Adrenal gland (tissue), 12 donors: ENCODE measurements around the gene ARHGAP10. TPM values are rescaled to one million over a fixed set of nuclear protein-coding genes. Genes with fewer than 3 reads are reported as not detected.

Experiments used
- DNase-seq, 7 donors: peaks; one replicate each; pipeline ENCODE4 v3.0.0-alpha.2; 2019 to 2020
- H3K27ac ChIP-seq, 5 donors: fragments of 200-600 bp; sonication (generic) in 4 of 5; 1 replicate in 3 of 5; 2 replicates in 2 of 5; pipeline versions ENCODE4 v1.5.1 to v1.8.0; 2016 to 2020; ENCODE audit warnings: mild to moderate bottlenecking in 1 of 5
- H3K27me3 ChIP-seq: fragments of 200-600 bp; 2 replicates; pipeline ENCODE4 v1.8.0; 2021
- H3K36me3 ChIP-seq, 2 donors: fragments of 200-600 bp; replicated peaks in 1 of 2; 1 replicate in 1 of 2; 2 replicates in 1 of 2; pipeline versions ENCODE4 v1.5.1 to v1.8.0; 2018 to 2022
- H3K4me1 ChIP-seq, 2 donors: fragments of 200-600 bp; replicated peaks in 1 of 2; 1 replicate in 1 of 2; 2 replicates in 1 of 2; pipeline versions ENCODE4 v1.5.1 to v1.8.0; 2018 to 2021
- H3K4me3 ChIP-seq, 4 donors: fragments of 200-600 bp; sonication (generic) in 3 of 4; one replicate each; pipeline ENCODE4 v1.5.1; 2016 to 2018
- H3K9me3 ChIP-seq, 3 donors: fragments of 200-600 bp; sonication (generic) in 1 of 3; replicated peaks in 1 of 3; 1 replicate in 2 of 3; 2 replicates in 1 of 3; pipeline versions ENCODE4 v1.5.1 to v1.8.0; 2016 to 2021
- POLR2A ChIP-seq, 2 donors: fragments of 450-650 bp; IDR thresholded peaks; one replicate each; pipeline ENCODE4 v1.6.1; 2017; ENCODE audit warnings: antibody characterized with exemption in 2 of 2, mild to moderate bottlenecking in 2 of 2, moderate library complexity in 1 of 2
- WGBS, 4 donors: extraction: QIAGEN DNeasy Blood & Tissue Kit in 2 of 4; methylation state at CpG; one replicate each; pipeline versions ENCODE4 v1.1.5 to v1.1.7; 2013 to 2017; 5-methylcytosine and 5-hydroxymethylcytosine counted together
- intact Hi-C, 2 donors: fragments of 100-400 bp; cut with DNase I; formaldehyde crosslinking; loops; one replicate each; pipeline versions ENCODE4 v1.14.1 to v1.15.0; 2022 to 2023
- polyA plus RNA-seq, 3 donors: library from polyadenylated mRNA; stranded (reverse); fragments of 200-250 nt in 2 of 3; fragments of 350-450 nt in 1 of 3; fragmentation: Illumina TruSeq in 1 of 3; extraction: RNeasy Lipid Tissue Mini Kit (QIAGEN cat#74804) in 1 of 3; gene quantifications; one replicate each; pipeline ENCODE4 v1.2.3, GENCODE V29; 2013 to 2014
- total RNA-seq, 9 donors: library from RNA; depleted of rRNA in 4 of 9; stranded (reverse); fragments of >200 nt in 4 of 9; fragments of 120-200 nt in 1 of 9; fragmentation: NEBNext Ultra II Directional in 1 of 9; extraction: Animal tissue kit (Norgen Biotek cat#: 25700) in 1 of 9; gene quantifications; one replicate each; pipeline versions ENCODE4 v1.1.0 to v1.2.4, GENCODE V29; 2013 to 2023
- TF ChIP-seq, protein P1 (sequence below), 6 experiments: fragments of 450-650 bp in 4 of 6; fragments of 200-600 bp in 2 of 6; sonication (generic) in 1 of 6; IDR thresholded peaks; 1 replicate in 5 of 6; 2 replicates in 1 of 6; pipeline versions ENCODE4 v1.5.1 to v1.8.0; 2016 to 2021; ENCODE audit warnings: antibody characterized with exemption in 6 of 6, mild to moderate bottlenecking in 2 of 6, moderate library complexity in 1 of 6
- donor health status: healthy with polysubstance abuse.
- donor health status: Bipolar disorder and iron deficiency.
- donor health status: DM: yes; HTN: yes; CAD: no.
- donor health status: DM: no; HTN: no; CAD: no.
- donor health status: DM: no; HTN: no; CAD: no.
- donor health status: DM: yes; HTN: yes; CAD: no.

The ARHGAP10 gene
- total and polyA plus RNA-seq, 12 donors, result 7.0 to 40.8 (median 22.1) TPM

DNA sequence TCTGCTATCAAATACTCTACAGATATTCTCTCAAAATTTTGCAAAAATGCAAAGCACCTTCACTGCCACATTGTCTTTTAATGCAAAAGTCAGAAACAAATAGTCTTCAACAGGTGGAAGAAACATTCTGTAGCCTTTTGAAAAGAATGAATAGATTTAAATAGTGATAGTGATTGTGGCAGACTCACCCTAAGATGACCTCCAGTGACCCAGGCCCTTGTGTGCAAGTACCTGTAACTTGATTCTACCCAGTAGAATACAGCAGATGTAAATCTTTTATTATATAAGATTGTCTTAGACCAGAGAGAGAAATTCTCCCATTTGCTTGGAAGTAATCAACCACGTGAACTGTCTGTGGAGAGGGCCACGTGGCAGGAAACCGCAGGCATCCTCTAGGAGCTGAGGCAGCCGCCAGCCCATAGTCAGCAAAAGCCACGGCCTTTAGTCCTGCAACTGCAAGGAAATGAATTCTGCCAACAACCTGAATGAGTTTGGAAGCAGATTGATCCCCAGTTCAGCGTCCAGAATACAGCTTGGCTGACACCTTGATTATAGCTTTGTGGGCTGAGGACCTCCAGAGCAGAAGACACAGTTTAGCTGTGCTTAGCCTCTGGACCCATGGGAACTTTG lies 272.5 kb downstream of the ARHGAP10 start:
- Histone ChIP-seq H3K4me3 (no peak overlapping the region), H3K9me3 (no peaks in the 10 kb centered on the region), H3K27ac (peak overlapping the region in 1 of 5 donors; percentile 13), H3K36me3 (no peaks in the 10 kb centered on the region), H3K27me3 (no peaks in the 10 kb centered on the region), H3K4me1 (peaks cover 10 to 15% of the 10 kb centered on the region in 2 donors)
- intact Hi-C loops, result no loop called here
- 52 to 90% (median 65%) methylated on average over 6 of the region's 6 CpGs for WGBS, 4 donors
- peak in 3 of 7 donors; percentile 28 to 32 (median 29) for DNase-seq
- TF ChIP-seq, protein P1, sequence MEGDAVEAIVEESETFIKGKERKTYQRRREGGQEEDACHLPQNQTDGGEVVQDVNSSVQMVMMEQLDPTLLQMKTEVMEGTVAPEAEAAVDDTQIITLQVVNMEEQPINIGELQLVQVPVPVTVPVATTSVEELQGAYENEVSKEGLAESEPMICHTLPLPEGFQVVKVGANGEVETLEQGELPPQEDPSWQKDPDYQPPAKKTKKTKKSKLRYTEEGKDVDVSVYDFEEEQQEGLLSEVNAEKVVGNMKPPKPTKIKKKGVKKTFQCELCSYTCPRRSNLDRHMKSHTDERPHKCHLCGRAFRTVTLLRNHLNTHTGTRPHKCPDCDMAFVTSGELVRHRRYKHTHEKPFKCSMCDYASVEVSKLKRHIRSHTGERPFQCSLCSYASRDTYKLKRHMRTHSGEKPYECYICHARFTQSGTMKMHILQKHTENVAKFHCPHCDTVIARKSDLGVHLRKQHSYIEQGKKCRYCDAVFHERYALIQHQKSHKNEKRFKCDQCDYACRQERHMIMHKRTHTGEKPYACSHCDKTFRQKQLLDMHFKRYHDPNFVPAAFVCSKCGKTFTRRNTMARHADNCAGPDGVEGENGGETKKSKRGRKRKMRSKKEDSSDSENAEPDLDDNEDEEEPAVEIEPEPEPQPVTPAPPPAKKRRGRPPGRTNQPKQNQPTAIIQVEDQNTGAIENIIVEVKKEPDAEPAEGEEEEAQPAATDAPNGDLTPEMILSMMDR (IDR thresholded peaks at IDR 0.05), result no peak
- TF ChIP-seq POLR2A (IDR thresholded peaks at IDR 0.05), result no peak

- Histone ChIP-seq H3K27me3 (no peaks in the 10 kb centered on the region), H3K27ac (no peak overlapping the region), H3K36me3 (no peaks in the 10 kb centered on the region), H3K9me3 (no peaks in the 10 kb centered on the region), H3K4me1 (peaks cover 10 to 15% of the 10 kb centered on the region in 2 donors), H3K4me3 (no peak overlapping the region)
- intact Hi-C loops, result no loop called here
- DNase-seq, result no peak
- 89 to 94% (median 90%) methylated on average over 11 of the region's 11 CpGs for WGBS, 4 donors
- no peak for TF ChIP-seq POLR2A (IDR thresholded peaks at IDR 0.05)
- TF ChIP-seq, protein P1 (IDR thresholded peaks at IDR 0.05), result no peak
Measured at GRCh38 chr4:148006001-148006400, 274.1 kb downstream of the ARHGAP10 start.

GRCh38 chr4:148007314-148007760 lies 275.4 kb downstream of the ARHGAP10 start:
- no peaks in the 10 kb centered on the region for H3K27me3 ChIP-seq
- no peaks in the 10 kb centered on the region for H3K36me3 ChIP-seq
- peaks cover 10 to 15% of the 10 kb centered on the region in 2 donors for H3K4me1 ChIP-seq
- 26 to 35% (median 29%) methylated on average over 7 of the region's 7 CpGs for WGBS, 4 donors
- intact Hi-C loops, result no loop called here
- H3K9me3 ChIP-seq, result no peaks in the 10 kb centered on the region
- peak overlapping the region; percentile 16 to 72 (median 62) for H3K27ac ChIP-seq
- no peak for TF ChIP-seq POLR2A (IDR thresholded peaks at IDR 0.05)
- TF ChIP-seq, protein P1 (IDR thresholded peaks at IDR 0.05), result no peak
- H3K4me3 ChIP-seq, result no peak overlapping the region
- peak; percentile 52 to 76 (median 67) for DNase-seq

DNA sequence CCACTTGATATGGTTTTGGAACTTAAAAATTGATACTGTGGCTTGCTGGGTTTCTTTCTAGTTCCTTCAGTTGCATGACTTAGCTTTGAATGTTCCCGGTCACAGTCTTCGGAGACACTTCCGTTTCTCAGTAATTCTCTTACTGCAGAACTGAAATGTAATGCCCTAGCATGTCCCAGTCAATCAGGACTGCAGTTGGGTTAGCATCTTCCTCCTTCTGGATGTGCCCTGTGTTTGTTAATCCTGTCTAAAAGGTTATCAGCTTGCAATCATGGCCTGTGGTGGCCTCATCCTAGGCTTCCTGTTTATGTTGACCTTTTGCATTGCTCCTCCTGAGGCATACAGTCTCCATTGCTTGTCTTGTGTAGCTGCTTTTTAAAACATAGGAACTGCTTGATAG lies 275.9 kb downstream of the ARHGAP10 start:
- H3K27me3 ChIP-seq, result no peaks in the 10 kb centered on the region
- H3K27ac ChIP-seq, result peak overlapping the region; percentile 16 to 72 (median 62)
- H3K36me3 ChIP-seq, result no peaks in the 10 kb centered on the region
- WGBS, 4 donors, result 52 to 88% (median 68%) methylated on average over 3 of the region's 3 CpGs
- H3K4me3 ChIP-seq, result no peak overlapping the region
- TF ChIP-seq, protein P1 (IDR thresholded peaks at IDR 0.05), result no peak
- no peak for TF ChIP-seq POLR2A (IDR thresholded peaks at IDR 0.05)
- H3K4me1 ChIP-seq, result peaks cover 10 to 15% of the 10 kb centered on the region in 2 donors
- intact Hi-C loops, result no loop called here
- no peaks in the 10 kb centered on the region for H3K9me3 ChIP-seq
- DNase-seq, result peak in 1 of 7 donors; percentile 12
